ENCODE results near the gene ZDHHC18.

GRCh38 chr1:26822737-26823395, 3.6 kb upstream of the ZDHHC18 start:
- TF ChIP-seq CTCF (IDR thresholded peaks at IDR 0.05; ENCODE audit: low read depth, low read length), result no peak
- no peak for TF ChIP-seq EZH2phosphoT487 (IDR thresholded peaks at IDR 0.05; ENCODE audit: low read depth)

Data from OCI-LY3 (cell line).